Measurements from ENCODE around the gene TRMU. TPM values are rescaled to one million over a fixed set of nuclear protein-coding genes. Genes with fewer than 3 reads are reported as not detected.
A peak's percentile ranks its signal among the peaks of the same experiment; 100 is the strongest.

The TRMU gene
- total RNA-seq, 1 experiment from 2014 or later: 73.9 TPM

- TF ChIP-seq CTCF (IDR thresholded peaks at IDR 0.05; ENCODE audit: insufficient read depth in 1 of 2, low read depth in 1 of 2, low read length in 1 of 2, severe bottlenecking in 1 of 2, unreplicated experiment in 1 of 2): no peak
- intact Hi-C loops (cut with micrococcal nuclease; ENCODE audit: unreplicated experiment): no loop called here
- Mint-ChIP-seq H3K4me3 (ENCODE audit: unreplicated experiment) (no peak overlapping the region), H3K27ac (ENCODE audit: unreplicated experiment) (no peak overlapping the region), H3K27me3 (ENCODE audit: insufficient read depth, unreplicated experiment) (no peaks in the 10 kb centered on the region), H3K9me3 (ENCODE audit: unreplicated experiment) (no peaks in the 10 kb centered on the region), H3K36me3 (ENCODE audit: insufficient read depth, unreplicated experiment) (peaks cover 95% of the 10 kb centered on the region), H3K4me1 (ENCODE audit: low read depth, unreplicated experiment) (no peaks in the 10 kb centered on the region)
- Histone ChIP-seq H3K4me3 (ENCODE audit: low read depth, low read length) (no peak overlapping the region), H3K27me3 (replicated peaks; ENCODE audit: control insufficient read depth, insufficient read depth, low read length) (no peaks in the 10 kb centered on the region), H3K36me3 (ENCODE audit: control insufficient read depth, insufficient read depth, low read length) (peaks cover 6% of the 10 kb centered on the region), H3K4me1 (no peaks in the 10 kb centered on the region), H3K9me3 (no peaks in the 10 kb centered on the region)
- CTCF ChIA-PET: no interaction called here
- no peak for DNase-seq
- BruUV-seq (replicated peaks): no TSS peak
- POLR2A ChIA-PET: interaction anchor here (0.5 to 0.7 kb wide), 4 partner anchors 29 to 583 kb away, joined by 3 to 4 read pairs (median 3); no protein-coding TSS in a partner anchor
Observed at GRCh38 chr22:46349681-46350080, 14.2 kb downstream of the TRMU start.

- Histone ChIP-seq H3K9me3 (no peaks in the 10 kb centered on the region), H3K4me1 (no peaks in the 10 kb centered on the region), H3K36me3 (ENCODE audit: control insufficient read depth, insufficient read depth, low read length) (peaks cover 6% of the 10 kb centered on the region), H3K27me3 (replicated peaks; ENCODE audit: control insufficient read depth, insufficient read depth, low read length) (no peaks in the 10 kb centered on the region), H3K4me3 (ENCODE audit: low read depth, low read length) (no peak overlapping the region)
- Mint-ChIP-seq H3K36me3 (ENCODE audit: insufficient read depth, unreplicated experiment) (peaks cover 96% of the 10 kb centered on the region), H3K4me1 (ENCODE audit: low read depth, unreplicated experiment) (no peaks in the 10 kb centered on the region), H3K9me3 (ENCODE audit: unreplicated experiment) (no peaks in the 10 kb centered on the region), H3K4me3 (ENCODE audit: unreplicated experiment) (no peak overlapping the region), H3K27me3 (ENCODE audit: insufficient read depth, unreplicated experiment) (no peaks in the 10 kb centered on the region), H3K27ac (ENCODE audit: unreplicated experiment) (no peak overlapping the region)
- TF ChIP-seq CTCF (IDR thresholded peaks at IDR 0.05; ENCODE audit: insufficient read depth in 1 of 2, low read depth in 1 of 2, low read length in 1 of 2, severe bottlenecking in 1 of 2, unreplicated experiment in 1 of 2): no peak
- CTCF ChIA-PET: no interaction called here
- intact Hi-C loops (cut with micrococcal nuclease; ENCODE audit: unreplicated experiment): no loop called here
- DNase-seq: no peak
- POLR2A ChIA-PET: interaction anchor here (0.5 to 0.6 kb wide), 2 partner anchors 28 to 63 kb away, joined by 3 read pairs; no protein-coding TSS in a partner anchor
- BruUV-seq (replicated peaks): no TSS peak
Observed at GRCh38 chr22:46350121-46350520, 14.6 kb downstream of the TRMU start.

- H3K4me3 ChIP-seq (ENCODE audit: low read depth, low read length): no peak overlapping the region
- Mint-ChIP-seq H3K4me3 (ENCODE audit: unreplicated experiment) (no peak overlapping the region), H3K27ac (ENCODE audit: unreplicated experiment) (peak overlapping the region; percentile 11), H3K4me1 (ENCODE audit: low read depth, unreplicated experiment) (no peaks in the 10 kb centered on the region), H3K9me3 (ENCODE audit: unreplicated experiment) (no peaks in the 10 kb centered on the region), H3K36me3 (ENCODE audit: insufficient read depth, unreplicated experiment) (peaks cover 97% of the 10 kb centered on the region), H3K27me3 (ENCODE audit: insufficient read depth, unreplicated experiment) (no peaks in the 10 kb centered on the region)
- DNase-seq: no peak
- intact Hi-C loops (cut with micrococcal nuclease; ENCODE audit: unreplicated experiment): no loop called here
- POLR2A ChIA-PET: no interaction called here
- no peaks in the 10 kb centered on the region for H3K27me3 ChIP-seq (replicated peaks; ENCODE audit: control insufficient read depth, insufficient read depth, low read length)
- no peak for TF ChIP-seq CTCF (IDR thresholded peaks at IDR 0.05; ENCODE audit: insufficient read depth in 1 of 2, low read depth in 1 of 2, low read length in 1 of 2, severe bottlenecking in 1 of 2, unreplicated experiment in 1 of 2)
- H3K9me3 ChIP-seq: no peaks in the 10 kb centered on the region
- BruUV-seq (replicated peaks): no TSS peak
- CTCF ChIA-PET: interaction anchor here (0.6 kb wide), 1 partner anchor 1255 kb away, joined by 3 read pairs; no protein-coding TSS in a partner anchor
- H3K36me3 ChIP-seq (ENCODE audit: control insufficient read depth, insufficient read depth, low read length): peaks cover 6% of the 10 kb centered on the region
- H3K4me1 ChIP-seq: no peaks in the 10 kb centered on the region
Observed at GRCh38 chr22:46350646-46351045, 15.1 kb downstream of the TRMU start.

Measured in Caco-2 (cell line).